Liver (tissue), 3 donors: ENCODE measurements around the gene PLXNA2.

Source experiments
- EGR1 ChIP-seq, 2 donors: IDR thresholded peaks; 2 replicates each; pipeline ENCODE4 v1.6.1; 2016 to 2018; ENCODE audit warnings: antibody characterized with exemption in 2 of 2, low read depth in 2 of 2
- FOXA2 ChIP-seq: IDR thresholded peaks from 2 replicates; pipeline ENCODE4 v1.6.1; 2016; ENCODE audit warnings: antibody characterized with exemption
- GABPA ChIP-seq, 2 donors: IDR thresholded peaks in 1 of 2; conservative IDR thresholded peaks in 1 of 2; 2 replicates each; pipeline ENCODE4 v1.6.1; 2016; ENCODE audit warnings: antibody characterized with exemption in 2 of 2, mild to moderate bottlenecking in 1 of 2, moderate library complexity in 1 of 2
- NR2F2 ChIP-seq: IDR thresholded peaks from 2 replicates; pipeline ENCODE4 v1.6.1; 2016; ENCODE audit warnings: antibody characterized with exemption
- RAD21 ChIP-seq, 2 donors: IDR thresholded peaks; 2 replicates each; pipeline ENCODE4 v1.6.1; 2016; ENCODE audit warnings: antibody characterized with exemption in 2 of 2, mild to moderate bottlenecking in 2 of 2
- SP1 ChIP-seq: IDR thresholded peaks from 2 replicates; pipeline ENCODE4 v1.6.1; 2018; ENCODE audit warnings: antibody characterized with exemption, mild to moderate bottlenecking
- TAF1 ChIP-seq: conservative IDR thresholded peaks from 2 replicates; pipeline ENCODE4 v1.6.1; 2016; ENCODE audit warnings: antibody characterized with exemption, mild to moderate bottlenecking
- YY1 ChIP-seq: IDR thresholded peaks from 2 replicates; pipeline ENCODE4 v1.6.1; 2016; ENCODE audit warnings: antibody characterized with exemption, mild to moderate bottlenecking
- TF ChIP-seq, protein P1 (sequence below): fragments of 150-350 bp; IDR thresholded peaks from 2 replicates; pipeline ENCODE4 v1.5.1; 2017; ENCODE audit warnings: improper control_type of control experiment, low read depth, low read length; ENCODE audit not compliant: missing input control
- TF ChIP-seq, protein P2 (sequence below): IDR thresholded peaks from 2 replicates; pipeline ENCODE4 v1.6.1; 2016; ENCODE audit warnings: antibody characterized with exemption
- TF ChIP-seq, protein P3 (sequence below): IDR thresholded peaks from 2 replicates; pipeline ENCODE4 v1.6.1; 2016; ENCODE audit warnings: antibody characterized with exemption
- TF ChIP-seq, protein P4 (sequence below): IDR thresholded peaks from 2 replicates; pipeline ENCODE4 v1.6.1; 2016; ENCODE audit warnings: antibody characterized with exemption, mild to moderate bottlenecking
- donor health status: healthy.
- donor health status: healthy.

DNA sequence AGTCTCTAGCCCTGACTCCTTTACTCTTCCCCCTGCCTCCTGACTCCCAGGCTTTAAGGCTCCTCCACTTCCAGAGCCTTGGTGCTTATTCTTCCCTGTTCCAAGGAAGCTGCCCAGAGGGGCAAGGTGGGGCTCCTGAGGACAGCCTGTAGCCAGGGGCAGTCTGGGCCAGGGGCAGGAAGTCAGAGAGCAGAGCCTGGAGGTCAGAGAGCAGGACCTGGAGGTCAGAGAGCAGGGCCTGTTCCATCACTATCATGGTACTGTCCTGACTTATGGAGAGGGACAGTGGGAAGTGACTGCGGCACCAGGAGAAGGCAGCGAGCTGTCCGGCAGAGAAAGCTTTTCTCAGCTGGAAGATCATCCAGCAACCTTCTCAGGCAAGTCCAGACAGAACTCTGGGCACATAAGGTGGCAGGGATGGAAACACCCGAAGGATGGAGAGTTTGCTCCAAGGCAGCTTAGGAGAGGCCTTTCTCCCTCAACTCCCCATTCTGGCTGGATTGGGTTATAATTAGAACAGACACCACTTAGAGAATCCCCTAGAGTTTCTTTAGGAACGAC, 25.0 kb downstream of the PLXNA2 start:
- TF ChIP-seq, protein P1, sequence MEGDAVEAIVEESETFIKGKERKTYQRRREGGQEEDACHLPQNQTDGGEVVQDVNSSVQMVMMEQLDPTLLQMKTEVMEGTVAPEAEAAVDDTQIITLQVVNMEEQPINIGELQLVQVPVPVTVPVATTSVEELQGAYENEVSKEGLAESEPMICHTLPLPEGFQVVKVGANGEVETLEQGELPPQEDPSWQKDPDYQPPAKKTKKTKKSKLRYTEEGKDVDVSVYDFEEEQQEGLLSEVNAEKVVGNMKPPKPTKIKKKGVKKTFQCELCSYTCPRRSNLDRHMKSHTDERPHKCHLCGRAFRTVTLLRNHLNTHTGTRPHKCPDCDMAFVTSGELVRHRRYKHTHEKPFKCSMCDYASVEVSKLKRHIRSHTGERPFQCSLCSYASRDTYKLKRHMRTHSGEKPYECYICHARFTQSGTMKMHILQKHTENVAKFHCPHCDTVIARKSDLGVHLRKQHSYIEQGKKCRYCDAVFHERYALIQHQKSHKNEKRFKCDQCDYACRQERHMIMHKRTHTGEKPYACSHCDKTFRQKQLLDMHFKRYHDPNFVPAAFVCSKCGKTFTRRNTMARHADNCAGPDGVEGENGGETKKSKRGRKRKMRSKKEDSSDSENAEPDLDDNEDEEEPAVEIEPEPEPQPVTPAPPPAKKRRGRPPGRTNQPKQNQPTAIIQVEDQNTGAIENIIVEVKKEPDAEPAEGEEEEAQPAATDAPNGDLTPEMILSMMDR = no peak
- TF ChIP-seq, protein P2, sequence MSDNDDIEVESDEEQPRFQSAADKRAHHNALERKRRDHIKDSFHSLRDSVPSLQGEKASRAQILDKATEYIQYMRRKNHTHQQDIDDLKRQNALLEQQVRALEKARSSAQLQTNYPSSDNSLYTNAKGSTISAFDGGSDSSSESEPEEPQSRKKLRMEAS = no peak
- TF ChIP-seq SP1 (no peak), FOXA2 (no peak), GABPA (IDR thresholded peaks at IDR 0.05 in 1 of 2, conservative IDR thresholded peaks at IDR 0.05 in 1 of 2) (no peak), NR2F2 (peak; percentile 88), EGR1 (IDR thresholded peaks at IDR 0.05; ENCODE audit: low read depth in 2 of 2) (no peak), YY1 (no peak), RAD21 (IDR thresholded peaks at IDR 0.05) (no peak), TAF1 (no peak)
- TF ChIP-seq, protein P3, sequence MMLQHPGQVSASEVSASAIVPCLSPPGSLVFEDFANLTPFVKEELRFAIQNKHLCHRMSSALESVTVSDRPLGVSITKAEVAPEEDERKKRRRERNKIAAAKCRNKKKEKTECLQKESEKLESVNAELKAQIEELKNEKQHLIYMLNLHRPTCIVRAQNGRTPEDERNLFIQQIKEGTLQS = no peak
- TF ChIP-seq, protein P4, sequence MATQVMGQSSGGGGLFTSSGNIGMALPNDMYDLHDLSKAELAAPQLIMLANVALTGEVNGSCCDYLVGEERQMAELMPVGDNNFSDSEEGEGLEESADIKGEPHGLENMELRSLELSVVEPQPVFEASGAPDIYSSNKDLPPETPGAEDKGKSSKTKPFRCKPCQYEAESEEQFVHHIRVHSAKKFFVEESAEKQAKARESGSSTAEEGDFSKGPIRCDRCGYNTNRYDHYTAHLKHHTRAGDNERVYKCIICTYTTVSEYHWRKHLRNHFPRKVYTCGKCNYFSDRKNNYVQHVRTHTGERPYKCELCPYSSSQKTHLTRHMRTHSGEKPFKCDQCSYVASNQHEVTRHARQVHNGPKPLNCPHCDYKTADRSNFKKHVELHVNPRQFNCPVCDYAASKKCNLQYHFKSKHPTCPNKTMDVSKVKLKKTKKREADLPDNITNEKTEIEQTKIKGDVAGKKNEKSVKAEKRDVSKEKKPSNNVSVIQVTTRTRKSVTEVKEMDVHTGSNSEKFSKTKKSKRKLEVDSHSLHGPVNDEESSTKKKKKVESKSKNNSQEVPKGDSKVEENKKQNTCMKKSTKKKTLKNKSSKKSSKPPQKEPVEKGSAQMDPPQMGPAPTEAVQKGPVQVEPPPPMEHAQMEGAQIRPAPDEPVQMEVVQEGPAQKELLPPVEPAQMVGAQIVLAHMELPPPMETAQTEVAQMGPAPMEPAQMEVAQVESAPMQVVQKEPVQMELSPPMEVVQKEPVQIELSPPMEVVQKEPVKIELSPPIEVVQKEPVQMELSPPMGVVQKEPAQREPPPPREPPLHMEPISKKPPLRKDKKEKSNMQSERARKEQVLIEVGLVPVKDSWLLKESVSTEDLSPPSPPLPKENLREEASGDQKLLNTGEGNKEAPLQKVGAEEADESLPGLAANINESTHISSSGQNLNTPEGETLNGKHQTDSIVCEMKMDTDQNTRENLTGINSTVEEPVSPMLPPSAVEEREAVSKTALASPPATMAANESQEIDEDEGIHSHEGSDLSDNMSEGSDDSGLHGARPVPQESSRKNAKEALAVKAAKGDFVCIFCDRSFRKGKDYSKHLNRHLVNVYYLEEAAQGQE = no peak
